ENCODE data around the gene MAGI2. TPM values are rescaled to one million over a fixed set of nuclear protein-coding genes. Genes with fewer than 3 reads are reported as not detected.
"Not testable (repeated sequence)": the region's sequence is repeated elsewhere in the genome, so short reads cannot be mapped to it uniquely, and the experiment has no call there.

Gene MAGI2
- polyA plus RNA-seq, 1 donor = 3.7 TPM

DNA sequence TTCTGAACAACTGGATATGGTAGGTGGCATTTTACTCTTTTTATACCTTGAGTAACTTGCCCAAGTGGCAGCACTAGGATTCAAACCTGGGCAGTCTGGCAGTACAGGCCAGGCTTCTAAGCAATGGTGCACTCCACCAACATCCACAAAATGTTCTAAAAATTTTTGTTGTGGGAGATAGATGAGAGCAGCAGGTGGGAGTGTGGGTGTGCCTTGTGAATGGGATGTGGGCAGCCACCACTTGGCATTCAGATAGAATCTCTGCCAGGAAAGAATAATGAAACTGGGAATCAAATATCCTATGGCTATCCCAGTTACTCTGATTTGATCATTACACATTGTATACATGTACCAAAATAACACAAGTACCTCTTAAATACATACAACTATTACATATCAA is 810.7 kb downstream of the MAGI2 start:
- no peak for DNase-seq (ENCODE audit: low read depth)

DNA sequence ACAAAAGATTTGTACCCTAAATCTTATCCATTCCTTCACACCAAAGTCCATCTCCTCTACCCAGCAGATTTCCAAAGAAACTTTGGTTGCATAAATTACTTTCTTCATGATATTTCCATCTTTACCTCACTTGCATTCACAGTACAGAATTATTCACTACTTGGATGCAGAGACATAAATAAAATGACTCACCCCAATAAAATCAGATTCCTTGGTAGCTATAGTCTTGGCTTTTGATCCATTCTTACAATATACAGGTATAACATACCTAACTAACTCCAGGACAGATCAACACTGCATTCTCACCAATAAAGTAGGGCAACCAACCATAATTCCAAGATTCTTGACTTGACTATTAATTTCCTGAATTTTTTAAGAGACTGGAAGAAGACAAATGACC is 815.1 kb downstream of the MAGI2 start:
- no peak for DNase-seq (ENCODE audit: low read depth)

DNA sequence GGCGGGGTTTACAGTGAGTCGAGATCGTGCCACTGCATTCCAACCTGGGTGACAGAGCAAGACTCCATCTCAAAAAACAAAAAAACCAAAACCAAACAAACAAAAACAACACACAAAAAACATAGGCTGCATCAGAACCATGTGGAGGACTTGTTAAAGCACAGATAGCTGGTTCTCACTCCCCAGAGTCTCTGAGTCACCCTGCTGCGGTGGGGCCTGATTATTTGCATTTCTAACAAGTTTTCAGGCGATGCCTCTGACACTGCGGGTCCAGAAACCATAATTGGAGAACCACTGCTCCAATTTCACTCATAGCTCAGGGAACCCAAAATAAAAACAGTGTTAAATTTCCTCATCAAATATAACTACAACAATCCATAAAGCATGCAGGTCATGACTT is 816.7 kb downstream of the MAGI2 start:
- no peak for DNase-seq (ENCODE audit: low read depth)

DNA sequence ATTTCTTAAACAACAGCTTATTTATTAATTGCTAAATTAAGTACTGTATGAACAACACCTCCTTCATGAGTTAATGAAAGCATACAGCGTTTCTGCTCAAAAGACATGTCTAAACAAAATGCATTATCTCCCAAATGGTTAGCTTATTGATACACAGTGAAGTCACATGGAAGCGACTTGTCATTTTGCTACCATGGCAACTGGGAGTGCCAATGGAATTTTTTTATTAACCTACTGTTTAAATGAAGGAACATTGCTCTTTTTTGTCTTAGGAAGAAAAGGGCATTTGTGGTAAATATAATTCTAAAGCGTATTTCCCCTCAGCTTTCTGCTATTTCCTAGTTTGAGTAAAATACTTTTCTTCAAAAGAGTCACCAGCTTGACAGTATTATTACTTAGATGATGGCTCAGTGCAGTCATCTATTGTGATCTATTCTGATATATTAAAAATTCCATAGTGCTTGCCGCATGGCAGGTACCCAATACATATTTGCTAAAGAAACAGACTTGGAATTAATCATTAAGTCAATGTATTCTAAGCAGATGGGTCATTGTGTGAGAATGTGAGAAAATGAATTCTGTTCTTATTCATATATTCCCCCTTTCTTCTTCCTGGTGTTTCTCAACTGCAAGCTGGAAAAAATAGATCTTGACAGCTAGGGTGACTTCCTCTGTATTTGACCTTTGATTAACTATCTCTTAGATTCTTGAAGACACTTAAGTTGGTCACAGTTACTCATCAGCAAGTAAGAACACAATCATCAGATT is 818.3 kb downstream of the MAGI2 start:
- no peak for DNase-seq (ENCODE audit: low read depth)

DNA sequence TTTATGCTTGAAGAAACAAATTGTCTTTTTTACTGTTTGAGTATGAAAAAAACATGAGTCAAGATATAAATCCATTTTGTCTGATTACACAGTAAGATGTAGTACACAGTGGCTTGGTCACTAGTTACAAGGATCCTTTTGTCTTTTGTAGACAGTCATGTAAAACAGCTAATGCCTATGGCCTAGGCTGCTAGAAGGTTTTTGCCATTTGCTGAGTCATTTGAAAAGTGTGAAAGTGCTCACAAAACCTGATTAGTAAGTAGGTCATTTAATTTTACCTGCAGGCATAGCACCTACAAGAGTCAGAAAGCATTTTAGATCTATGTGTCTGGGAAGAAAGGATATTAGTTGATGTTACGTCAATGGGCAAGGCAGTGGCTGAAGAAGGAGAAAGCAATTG is 819.4 kb downstream of the MAGI2 start:
- DNase-seq (ENCODE audit: low read depth) = no peak

DNA sequence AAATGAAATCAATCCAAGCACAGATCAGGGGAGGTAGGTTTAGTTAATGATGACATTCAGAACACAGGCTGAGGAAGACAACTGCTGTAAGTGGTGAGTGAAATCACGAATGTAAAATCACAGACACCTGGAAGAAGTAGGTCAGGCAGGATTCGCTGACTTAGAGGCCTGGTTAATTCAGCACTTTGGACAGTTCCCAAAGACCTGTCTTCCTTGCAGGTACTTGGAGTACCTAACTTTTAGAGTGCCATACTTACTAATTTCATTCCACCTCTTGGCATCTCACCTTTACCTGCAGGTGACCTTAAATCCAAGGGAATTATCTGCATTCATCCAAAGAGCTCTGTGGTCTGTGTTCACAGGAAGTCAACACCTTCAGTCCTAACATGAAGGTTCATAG is 832.5 kb downstream of the MAGI2 start:
- no peak for DNase-seq (ENCODE audit: low read depth)

DNA sequence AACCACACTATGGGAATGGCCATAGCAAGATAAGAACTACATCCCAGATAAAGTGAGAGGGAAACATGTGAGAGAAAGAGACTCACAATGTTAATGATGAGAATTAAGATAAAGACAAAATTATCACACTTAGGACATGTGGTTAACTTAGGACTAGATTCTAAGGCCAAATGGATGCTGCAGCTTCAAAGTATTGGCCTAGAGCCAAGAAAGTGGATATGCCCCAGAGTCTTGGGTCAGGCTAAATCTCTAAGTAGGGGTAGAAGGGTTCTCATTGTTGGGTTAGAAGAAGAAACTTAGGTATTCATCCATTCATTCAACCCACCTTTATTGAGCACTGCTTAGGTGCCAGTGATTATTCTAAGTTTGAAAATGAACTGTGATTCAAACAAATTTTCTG is 836.9 kb downstream of the MAGI2 start:
- DNase-seq (ENCODE audit: low read depth) = no peak

DNA sequence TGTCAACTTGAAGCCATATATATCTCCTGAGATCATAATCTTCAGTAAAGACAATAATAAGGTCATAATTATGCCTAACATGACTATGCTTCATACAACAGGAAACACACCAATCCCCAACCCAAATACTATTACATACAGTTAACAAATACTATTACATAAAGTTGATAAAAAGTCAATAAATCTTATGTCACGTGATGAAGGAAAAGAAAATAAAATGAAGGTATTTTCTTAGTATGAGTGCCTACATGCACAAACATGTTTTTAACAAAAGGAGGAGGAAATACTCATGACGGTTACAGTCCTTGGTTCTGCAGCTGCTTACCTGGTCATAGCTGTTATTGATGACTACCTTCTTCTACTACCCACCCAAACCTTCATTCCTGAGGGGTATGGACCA is 844.2 kb downstream of the MAGI2 start:
- DNase-seq (ENCODE audit: low read depth) = no peak

DNA sequence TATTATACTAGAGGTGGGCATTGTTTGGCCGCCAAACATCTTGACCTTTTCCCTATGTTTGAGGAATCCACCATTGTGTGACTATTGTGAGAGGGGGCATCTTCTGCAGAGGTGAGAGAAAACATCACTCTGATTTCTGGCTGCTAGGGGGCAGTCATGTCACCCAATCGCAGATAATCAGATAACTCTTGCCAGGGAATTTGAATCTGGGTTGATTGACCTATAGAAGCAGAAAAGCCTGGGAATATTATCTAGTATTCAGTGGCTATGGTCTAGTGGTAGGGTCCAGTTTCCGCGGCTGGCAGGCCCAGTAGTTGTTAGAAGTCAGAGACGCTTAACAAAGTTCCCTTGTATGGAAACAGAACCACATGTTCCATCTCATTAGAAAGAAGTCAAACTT is 846.4 kb downstream of the MAGI2 start:
- DNase-seq (ENCODE audit: low read depth) = no peak

DNA sequence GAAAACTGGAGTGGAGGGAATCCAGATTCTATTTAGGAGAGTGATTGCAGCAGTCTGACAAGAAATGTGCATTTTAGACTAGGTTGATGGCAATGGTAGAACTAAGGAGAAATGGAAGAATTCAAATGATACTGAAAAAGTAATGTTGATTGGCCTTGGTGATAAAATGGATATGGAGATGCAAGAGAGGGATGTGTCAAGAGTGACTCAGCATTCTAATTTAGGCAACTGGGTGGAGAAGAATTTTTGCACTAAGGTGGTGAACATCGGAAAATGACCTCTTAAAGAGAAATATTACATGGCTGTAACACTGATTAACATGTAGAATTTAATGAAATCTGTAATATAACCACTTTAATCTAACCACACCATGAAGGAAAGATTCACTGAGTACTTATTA is 848.3 kb downstream of the MAGI2 start:
- no peak for DNase-seq (ENCODE audit: low read depth)

DNA sequence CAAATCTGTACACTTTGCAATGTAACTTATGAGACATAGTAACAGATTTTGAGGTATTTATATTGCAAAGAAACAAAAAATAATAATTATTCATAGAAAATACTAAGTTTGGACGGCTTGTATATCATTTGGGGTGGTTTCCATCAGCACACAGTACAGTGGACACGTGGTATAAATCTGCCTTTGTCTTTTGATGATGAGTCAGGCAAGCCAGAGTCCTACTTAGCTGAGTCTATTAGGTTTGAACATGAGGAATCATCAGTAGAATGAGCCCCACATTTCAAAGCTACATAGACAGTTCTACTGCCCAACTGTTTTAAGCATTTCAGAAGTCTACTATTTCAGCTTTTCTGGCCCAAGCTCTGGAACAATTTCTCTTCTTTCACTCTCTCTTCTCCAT is 851.7 kb downstream of the MAGI2 start:
- DNase-seq (ENCODE audit: low read depth) = no peak

DNA sequence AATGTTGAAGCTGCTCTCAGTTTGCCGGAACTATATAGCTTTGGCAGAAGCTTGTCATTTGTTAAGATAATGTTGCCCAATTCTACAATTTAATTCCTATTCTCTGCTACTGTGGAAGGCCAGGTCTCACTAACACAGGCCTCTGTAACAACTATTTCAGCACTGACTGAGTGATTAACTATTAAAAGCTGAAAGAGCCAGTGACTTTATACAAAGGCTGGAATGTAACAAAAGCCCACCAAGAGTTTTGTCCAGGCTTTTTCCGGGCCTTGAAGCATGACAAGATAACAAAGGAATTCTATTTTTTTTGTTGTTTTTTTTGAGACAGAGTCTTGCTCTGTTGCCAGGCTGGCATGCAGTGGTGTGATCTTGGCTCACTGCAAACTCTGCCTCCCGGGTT is 859.3 kb downstream of the MAGI2 start:
- no peak for DNase-seq (ENCODE audit: low read depth)

DNA sequence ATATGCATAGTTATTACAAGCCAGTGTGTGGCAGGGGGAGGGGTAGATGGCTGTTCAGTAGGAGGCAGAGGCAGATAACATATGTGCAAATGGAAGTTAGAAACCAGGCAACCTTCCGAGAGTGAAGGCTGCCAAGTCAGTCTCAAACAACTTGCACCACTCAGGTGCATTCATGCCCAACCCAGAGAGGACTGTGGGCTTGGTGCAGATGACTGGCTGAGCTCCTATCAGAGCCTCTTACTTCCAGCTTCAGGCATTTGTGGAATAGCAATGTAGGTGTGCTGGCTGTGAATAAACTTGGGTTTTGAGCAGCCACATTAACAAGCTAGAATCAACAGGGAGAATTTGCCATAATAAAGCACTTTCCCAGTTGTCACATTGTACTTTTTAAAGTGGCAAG is 865.1 kb downstream of the MAGI2 start:
- no peak for DNase-seq (ENCODE audit: low read depth)

DNA sequence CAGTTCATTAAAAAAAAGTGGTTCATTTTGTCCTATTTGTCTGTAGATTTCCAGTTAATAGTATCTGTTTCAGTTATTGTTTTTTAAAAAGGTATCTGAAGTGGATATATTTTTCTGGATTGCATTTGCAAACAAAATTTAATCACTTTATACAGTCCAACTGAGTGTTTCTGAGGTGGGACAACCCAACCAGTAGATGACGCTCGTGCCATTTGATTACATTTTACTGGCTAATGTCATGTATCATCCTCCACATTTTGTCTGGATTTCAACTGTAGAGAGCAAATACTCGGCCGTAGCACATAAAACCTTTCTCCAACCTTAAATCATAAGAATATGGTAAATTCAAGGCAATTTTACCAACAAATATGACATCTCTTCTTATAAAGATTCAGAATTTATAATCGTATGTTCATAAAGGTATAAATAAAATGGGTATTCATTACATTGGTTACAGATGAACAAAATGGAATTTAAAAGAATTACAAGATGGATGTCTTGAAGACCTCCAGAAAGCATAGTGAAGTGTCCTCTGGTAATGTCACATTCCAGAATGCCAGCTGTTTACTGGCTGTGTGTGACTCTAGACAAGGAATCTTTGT is 865.9 kb downstream of the MAGI2 start:
- no peak for DNase-seq (ENCODE audit: low read depth)

DNA sequence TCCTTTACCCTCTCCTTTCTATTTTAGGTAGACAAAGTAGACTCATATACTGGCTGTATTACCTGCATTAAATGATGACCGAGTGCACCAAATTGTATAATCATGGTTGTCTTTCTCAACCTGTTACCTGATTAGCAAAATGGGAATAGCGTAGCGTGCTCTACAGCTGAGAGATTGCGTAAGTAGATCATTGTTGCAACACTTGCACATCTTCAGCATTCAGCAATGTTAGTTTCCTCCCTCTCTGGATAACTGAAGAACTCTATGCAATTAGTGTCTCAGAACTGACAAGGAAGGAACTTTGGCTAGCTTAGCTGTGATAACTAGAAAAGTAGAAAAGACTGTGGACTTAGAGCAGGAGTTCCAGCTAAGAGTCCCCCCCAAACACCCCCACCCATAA is 867.5 kb downstream of the MAGI2 start:
- DNase-seq (ENCODE audit: low read depth) = no peak

DNA sequence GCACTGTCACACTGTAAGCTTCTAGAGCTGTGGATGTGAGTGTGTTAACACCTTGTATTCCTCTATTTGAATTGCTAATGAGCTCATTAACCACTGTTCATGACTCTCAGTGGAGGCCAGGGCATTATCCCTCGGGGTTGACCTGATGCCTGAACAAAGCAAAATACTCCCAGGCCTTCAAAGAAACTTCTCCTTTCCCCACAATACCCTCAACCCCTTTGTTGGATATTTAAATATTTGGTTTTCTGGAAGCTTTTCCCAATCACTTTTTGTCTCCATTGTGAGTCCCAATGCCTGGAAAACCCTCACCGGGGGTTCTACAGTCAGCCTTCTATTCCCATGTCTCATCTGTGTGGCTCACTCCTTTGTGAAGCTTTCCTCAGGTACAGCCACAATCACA is 874.8 kb downstream of the MAGI2 start:
- no peak for DNase-seq (ENCODE audit: low read depth)

DNA sequence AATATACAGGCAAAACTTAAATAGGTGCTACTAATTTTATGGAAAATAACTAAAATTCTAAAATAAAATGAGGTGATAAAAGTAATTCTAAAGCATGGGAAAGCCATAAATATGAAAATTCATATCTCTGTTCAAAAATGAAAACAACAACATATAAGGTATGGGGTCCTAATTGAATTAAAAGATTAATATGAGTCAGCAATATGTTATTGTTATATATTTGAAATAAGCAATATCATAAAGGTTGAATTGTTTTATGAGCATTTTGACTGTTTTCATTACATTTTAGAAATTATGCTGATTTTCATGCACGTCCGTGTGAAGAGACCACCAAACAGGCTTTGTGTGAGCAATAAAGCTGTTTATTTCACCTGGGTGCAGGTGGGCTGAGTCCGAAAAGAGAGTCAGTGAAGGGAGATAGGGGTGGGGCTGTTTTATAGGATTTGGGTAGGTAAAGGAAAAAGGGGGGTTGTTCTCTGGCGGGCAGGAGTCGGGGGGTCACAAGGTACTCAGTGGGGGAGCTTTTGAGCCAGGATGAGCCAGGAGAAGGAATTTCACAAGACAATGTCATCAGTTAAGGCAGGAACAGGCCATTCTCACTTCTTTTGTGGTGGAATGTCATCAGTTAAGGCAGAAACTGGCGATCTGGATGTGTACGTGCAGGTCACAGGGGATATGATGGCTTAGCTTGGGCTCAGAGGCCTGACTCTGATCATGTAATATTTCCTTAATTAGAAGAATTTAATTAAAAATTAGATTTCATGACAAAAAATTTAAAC is 876.1 kb downstream of the MAGI2 start:
- DNase-seq (ENCODE audit: low read depth) = not testable (repeated sequence)

DNA sequence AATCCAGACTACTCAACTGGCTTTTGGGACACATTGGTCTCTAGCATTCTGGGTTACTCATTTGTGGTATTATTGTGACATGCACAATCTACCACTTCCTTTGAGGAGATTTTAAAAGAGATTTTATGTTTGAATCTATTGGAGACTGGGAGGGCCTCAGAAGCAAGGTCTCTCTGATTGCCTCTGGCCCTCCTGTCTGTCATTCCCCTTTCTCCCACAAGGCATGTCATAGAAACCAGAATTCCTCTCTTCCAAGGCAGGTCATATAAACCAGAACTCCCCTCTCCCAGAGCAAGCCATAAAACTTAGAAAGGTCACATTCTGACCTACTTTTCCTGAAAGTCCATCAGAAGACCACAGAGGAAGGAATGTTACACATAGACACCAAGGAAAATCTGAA is 877.2 kb downstream of the MAGI2 start:
- no peak for DNase-seq (ENCODE audit: low read depth)

DNA sequence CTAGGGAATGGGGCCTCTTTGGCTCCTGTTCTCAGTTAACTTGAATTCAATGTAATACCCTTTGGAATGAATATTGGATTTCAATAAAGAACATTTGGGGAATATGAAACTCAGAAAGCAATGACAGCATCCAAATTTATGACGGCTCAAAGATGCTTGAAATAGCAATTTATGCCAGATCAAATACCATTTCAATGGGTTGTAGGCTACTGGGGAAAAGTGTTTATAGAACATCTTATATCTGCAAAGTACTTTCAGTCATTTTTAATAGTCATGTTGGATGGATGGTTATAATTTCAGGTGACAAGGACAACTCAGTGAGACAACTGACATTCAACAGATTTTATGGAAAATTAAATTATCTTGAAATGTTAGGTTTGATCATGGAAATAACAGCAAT is 882.2 kb downstream of the MAGI2 start:
- no peak for DNase-seq (ENCODE audit: low read depth)

DNA sequence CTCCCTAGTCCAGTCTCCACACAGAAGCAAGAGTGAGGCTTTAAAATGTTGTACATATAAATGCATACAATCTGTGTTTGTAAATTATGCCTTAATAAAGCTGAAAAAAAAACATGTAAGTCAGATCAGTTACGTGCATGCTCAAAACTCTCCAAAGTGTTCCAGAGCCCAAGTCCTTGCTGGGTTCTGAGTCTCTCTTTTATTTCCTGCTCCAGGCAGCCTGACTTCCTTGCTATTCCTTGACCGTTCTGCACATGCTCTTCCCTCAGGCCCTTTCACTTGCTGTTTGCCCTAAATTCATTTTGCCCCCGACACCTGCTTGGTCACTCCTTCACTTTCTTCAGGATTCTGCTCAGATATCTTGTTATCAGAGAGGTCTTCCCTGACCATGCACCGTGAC is 884.8 kb downstream of the MAGI2 start:
- no peak for DNase-seq (ENCODE audit: low read depth)

DNA sequence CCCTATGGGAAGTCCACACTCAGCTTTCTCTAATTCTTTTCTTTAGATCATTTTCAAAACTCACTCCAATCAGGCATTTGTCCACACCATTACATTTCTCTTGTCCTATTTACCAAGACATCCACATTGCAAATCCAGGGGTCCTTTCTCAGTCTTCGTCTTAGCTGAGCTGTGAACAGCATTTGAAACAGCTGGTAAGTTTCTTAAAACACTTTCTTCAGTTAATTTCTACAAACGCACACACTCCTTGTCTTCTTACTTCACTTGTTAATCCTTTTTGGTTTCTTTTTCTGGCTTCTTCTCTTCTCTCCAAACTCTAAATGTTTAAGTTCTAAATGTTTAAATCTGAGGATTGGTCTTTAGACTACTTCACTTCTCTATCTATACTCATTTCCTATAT is 885.6 kb downstream of the MAGI2 start:
- no peak for DNase-seq (ENCODE audit: low read depth)

DNA sequence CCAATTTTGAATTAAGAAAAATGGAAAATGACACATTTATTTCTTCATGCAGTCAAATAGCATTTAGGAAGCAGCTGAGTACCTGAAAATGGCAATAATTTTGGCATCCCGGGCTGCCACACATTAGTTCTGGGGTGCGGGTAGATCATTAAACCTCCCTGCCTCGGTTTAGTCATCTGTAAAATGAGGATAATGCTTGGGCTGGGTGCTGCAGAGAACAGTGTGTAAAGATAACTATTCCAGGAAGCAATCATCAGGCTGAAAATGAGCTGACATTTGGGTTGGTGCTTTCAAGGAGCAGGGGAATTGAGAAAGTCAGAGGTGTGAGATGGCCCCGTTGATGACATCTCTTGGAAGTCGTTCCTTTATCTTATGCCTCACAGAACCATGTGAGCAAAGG is 887.7 kb downstream of the MAGI2 start:
- no peak for DNase-seq (ENCODE audit: low read depth)

DNA sequence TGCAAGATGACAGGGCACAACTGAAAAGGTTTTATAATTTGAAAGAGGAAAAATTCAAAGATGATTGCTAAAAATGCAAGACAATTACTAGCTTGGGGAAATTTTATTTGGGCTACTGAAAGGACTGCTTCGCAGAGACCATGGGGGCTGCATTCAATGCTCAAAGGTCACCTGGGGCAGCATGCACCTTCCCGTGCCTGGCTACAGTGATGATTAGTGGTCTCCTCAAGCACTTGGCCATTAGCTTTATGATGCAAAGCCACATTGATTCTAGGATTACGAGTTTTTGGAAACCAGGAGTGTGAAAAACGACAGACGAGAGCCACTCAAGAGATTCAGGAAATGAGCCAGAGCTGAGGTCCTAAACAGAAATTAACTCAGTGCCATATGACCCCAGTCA is 890.3 kb downstream of the MAGI2 start:
- no peak for DNase-seq (ENCODE audit: low read depth)
